OCI-M2 (cell line): ENCODE results near the gene UGT2B15.
"Not testable (repeated sequence)": the region's sequence is repeated elsewhere in the genome, so short reads cannot be mapped to it uniquely, and the experiment has no call there.

Source experiments
- DNase-seq: peaks from one replicate; lab custom pipeline; 2025; ENCODE audit not compliant: unreplicated experiment; lab: John Stamatoyannopoulos, UW

The UGT2B15 gene

GRCh38 chr4:68670479-68670939 is at the start of gene UGT2B15:
Gene UGT2B15, minus strand, starts transcription at chr4:68670652. Its CDS starts 34 bp downstream, at chr4:68670618.
- DNase-seq: not testable (repeated sequence)

- DNase-seq: no peak
Observed at GRCh38 chr4:68719075-68719473, 48.6 kb upstream of the UGT2B15 start.

- no peak for DNase-seq
Observed at GRCh38 chr4:68718447-68719074, 48.1 kb upstream of the UGT2B15 start.

- no peak for DNase-seq
Observed at GRCh38 chr4:68717999-68718398, 47.5 kb upstream of the UGT2B15 start.

- DNase-seq: no peak
Observed at GRCh38 chr4:68714400-68714799, 43.9 kb upstream of the UGT2B15 start.

- DNase-seq: no peak
Observed at GRCh38 chr4:68712207-68712606, 41.8 kb upstream of the UGT2B15 start.

- no peak for DNase-seq
Observed at GRCh38 chr4:68708566-68708965, 38.1 kb upstream of the UGT2B15 start.

GRCh38 chr4:68703168-68703567 is 32.7 kb upstream of the UGT2B15 start:
- not testable (repeated sequence) for DNase-seq

- DNase-seq: no peak
Observed at GRCh38 chr4:68700152-68700551, 29.7 kb upstream of the UGT2B15 start.

GRCh38 chr4:68693325-68694075 is 23.0 kb upstream of the UGT2B15 start:
- DNase-seq: peak; percentile 39

- no peak for DNase-seq
Observed at GRCh38 chr4:68691186-68691585, 20.7 kb upstream of the UGT2B15 start.

- DNase-seq: no peak
Observed at GRCh38 chr4:68683034-68683433, 12.6 kb upstream of the UGT2B15 start.

GRCh38 chr4:68681298-68681697 is 10.8 kb upstream of the UGT2B15 start:
- DNase-seq: not testable (repeated sequence)

- DNase-seq: no peak
Observed at GRCh38 chr4:68673143-68673542, 2.7 kb upstream of the UGT2B15 start.

GRCh38 chr4:68671217-68671616 is 765 bp upstream of the UGT2B15 start:
- DNase-seq: not testable (repeated sequence)

- DNase-seq: not testable (repeated sequence)
Observed at GRCh38 chr4:68668537-68669163, 1.8 kb downstream of the UGT2B15 start.

- DNase-seq: not testable (repeated sequence)
Observed at GRCh38 chr4:68667551-68667950, 2.9 kb downstream of the UGT2B15 start.

- not testable (repeated sequence) for DNase-seq
Observed at GRCh38 chr4:68664721-68665120, 5.7 kb downstream of the UGT2B15 start.

- DNase-seq: not testable (repeated sequence)
Observed at GRCh38 chr4:68662836-68663574, 7.4 kb downstream of the UGT2B15 start.

- no peak for DNase-seq
Observed at GRCh38 chr4:68658672-68659071, 11.8 kb downstream of the UGT2B15 start.

GRCh38 chr4:68657022-68657594 is 13.3 kb downstream of the UGT2B15 start:
- not testable (repeated sequence) for DNase-seq
